Measurements from ENCODE around the gene PAQR9.
A peak's percentile ranks its signal among the peaks of the same experiment; 100 is the strongest.

PAQR9 gene

DNA sequence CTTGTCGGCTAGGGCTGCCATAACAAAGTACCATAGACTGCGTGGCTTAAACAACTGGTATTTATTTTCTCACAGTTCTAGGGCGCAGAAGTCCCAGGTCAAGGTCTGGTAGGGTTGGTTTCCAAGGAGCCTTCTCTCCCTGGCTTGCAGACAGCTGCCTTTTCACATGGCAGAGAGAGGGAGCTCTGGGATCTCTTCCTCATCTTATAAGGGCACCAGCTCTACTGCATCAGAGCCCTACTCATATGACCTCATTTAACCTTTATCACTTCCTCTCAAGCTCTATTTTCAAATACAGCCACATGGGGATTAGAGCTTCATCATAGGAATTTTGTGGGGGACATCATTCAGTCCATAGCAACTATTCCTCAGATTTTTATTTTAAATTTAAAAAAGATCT is 17.6 kb upstream of the PAQR9 start:
- no peak for DNase-seq

GRCh38 chr3:142977399-142977728 is 13.9 kb upstream of the PAQR9 start:
- DNase-seq, result peak; percentile 71

DNA sequence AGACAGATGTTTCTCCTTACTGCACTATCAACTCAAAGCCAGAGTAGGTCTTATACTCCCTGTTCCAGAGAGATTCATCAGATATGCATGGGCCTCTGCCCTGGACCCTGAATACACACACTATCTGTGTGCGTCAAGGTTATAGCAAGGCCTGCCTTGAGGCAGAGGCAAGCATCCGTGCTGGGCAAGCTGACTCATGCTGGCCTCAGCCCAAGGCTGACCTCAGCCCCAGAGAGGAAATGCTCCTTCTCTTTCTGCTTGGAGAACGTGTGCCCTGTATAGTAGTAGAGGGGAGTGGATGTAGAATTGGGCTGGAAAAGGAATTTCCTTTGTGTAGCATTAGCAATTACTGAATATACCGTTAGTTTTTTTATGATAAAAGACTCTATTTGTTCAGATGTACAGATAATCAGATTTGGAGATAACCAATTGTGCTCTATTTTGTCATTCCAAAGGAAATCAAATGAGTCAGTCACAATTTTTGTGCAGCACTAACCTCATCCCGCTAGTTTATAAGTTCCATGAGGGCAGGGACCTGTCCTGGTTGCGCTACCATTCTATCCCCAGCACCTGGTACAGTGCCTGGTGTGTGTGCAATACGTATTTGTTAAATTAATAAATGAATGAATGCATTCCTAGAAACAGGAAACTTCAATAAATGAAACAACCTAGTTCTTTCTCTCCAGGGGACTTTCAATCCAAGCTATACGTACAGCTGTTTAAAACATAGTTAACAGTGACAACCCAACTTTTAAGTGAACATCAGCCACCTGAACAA is 13.3 kb upstream of the PAQR9 start:
- DNase-seq, result peak; percentile 99

- no peak for DNase-seq
Observed at GRCh38 chr3:142975316-142975995, 12.0 kb upstream of the PAQR9 start.

- no peak for DNase-seq
Observed at GRCh38 chr3:142973217-142974009, 9.9 kb upstream of the PAQR9 start.

GRCh38 chr3:142972092-142972753 is 8.7 kb upstream of the PAQR9 start:
- DNase-seq, result no peak

GRCh38 chr3:142971431-142971830 is 8.0 kb upstream of the PAQR9 start:
- no peak for DNase-seq

GRCh38 chr3:142968319-142969025 is 5.0 kb upstream of the PAQR9 start:
- no peak for DNase-seq

DNA sequence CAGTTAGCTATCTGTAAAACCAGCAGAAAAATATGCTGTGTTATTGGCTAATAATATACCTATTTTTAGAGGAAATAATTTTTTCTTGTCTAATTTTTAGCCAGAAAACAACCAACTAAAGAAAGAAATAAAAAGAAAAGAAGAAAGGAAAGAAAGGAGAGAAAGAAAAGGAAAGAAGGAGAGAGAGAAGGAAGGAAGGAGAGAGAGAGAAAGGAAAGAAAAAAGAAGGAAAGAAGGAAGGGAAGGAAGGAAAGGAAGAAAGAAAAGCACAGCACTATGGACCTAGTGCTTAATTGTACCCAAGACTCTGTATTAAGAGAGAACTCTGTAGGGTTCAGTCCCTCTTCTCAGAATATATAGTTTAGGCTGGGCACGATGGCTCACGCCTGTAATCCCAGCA is 3.3 kb upstream of the PAQR9 start:
- DNase-seq, result no peak

GRCh38 chr3:142965581-142965980 is 2.1 kb upstream of the PAQR9 start:
- DNase-seq, result no peak

- no peak for DNase-seq
Observed at GRCh38 chr3:142963234-142963515, 299 bp downstream of the PAQR9 start.

GRCh38 chr3:142962520-142963233 is 797 bp downstream of the PAQR9 start:
- DNase-seq, result no peak

DNA sequence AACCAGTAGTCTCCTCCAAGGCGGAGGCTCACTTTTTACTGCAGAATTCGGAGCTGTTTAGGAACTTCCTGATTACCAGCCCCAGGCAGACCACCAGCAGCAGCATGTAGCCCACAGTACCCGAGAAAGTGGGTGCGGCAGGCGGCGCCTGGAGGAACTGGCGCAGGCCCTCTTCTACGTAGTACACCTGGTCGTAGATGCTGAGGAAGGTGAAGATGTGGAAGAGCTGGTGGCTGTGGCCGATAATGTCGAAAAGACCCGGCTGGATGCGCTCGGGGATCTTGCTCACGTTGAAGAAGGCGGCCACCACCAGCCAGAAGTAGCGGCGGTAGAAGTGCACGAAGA is 1.3 kb downstream of the PAQR9 start:
- DNase-seq, result no peak

DNA sequence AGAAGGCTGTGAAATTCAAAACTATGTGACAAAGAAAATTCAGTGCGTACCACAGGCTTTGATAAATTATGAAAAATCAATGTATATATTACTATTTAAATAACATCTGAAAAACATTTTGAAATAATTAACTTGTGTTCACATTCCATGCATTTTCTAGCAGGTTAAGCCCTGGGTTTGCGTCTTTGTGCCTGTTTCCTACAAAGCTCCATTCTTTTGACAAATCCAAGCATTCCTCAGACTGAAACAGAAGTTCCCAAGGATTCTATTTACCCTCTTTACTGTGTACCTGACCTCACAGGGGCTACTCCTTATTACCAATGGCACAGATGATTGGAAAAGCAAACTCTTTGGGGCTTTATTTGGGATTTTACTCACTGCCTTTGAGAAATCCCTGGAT is 1.9 kb downstream of the PAQR9 start:
- DNase-seq, result no peak

DNA sequence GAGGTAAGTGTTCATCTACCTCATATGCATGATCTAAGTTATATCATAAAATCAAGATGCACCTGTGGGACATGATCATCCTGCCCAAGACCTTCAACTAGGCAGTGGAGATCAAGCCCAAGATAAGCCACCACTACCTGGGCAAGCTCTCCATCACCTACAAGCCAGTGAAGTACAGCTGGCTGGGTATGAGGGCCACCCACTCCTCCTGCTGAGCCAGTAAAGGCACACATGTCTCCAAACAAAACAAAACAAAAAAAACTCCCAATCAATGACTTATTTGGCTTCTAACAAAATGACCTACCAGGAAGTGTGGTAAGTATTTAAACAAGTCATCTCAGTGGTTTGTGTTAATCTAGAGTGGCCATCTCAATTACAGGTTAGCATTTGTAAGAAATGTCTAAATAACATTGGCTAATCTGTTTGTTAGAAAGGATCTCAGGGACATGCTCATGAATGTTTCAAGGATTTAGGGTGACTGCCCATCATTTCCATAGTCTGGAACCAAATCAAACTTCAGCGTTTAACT is 3.1 kb downstream of the PAQR9 start:
- DNase-seq, result no peak

- peak; percentile 86 for DNase-seq
Observed at GRCh38 chr3:142958707-142959106, 4.8 kb downstream of the PAQR9 start.

GRCh38 chr3:142953443-142953842 is 10.0 kb downstream of the PAQR9 start:
- no peak for DNase-seq

- no peak for DNase-seq
Observed at GRCh38 chr3:142952272-142953193, 10.9 kb downstream of the PAQR9 start.

DNA sequence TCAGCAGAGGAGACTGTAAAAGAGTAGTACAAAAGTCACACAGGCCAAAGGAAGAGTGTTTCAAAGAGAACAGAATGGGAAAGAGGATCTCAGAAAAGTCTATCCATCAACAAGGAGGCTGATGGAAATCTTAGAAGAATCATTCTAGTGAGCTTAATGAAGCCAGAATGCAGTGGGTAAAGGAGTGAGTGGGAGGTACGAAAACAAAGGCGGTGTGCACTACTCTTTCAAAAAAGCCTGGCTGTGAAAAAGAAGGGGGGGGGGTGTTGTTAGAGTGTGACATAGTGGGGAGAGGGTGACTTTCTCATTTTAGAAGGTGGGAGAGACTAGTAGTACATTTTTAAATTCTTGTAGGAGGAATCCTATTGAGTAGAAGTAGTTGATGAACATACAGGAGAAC is 11.7 kb downstream of the PAQR9 start:
- DNase-seq, result no peak

GRCh38 chr3:142950972-142951371 is 12.5 kb downstream of the PAQR9 start:
- no peak for DNase-seq
